Omental fat pad (tissue), 4 donors: ENCODE results near the gene DNASE1L2. TPM values are rescaled to one million over a fixed set of nuclear protein-coding genes. Genes with fewer than 3 reads are reported as not detected.

Experiments used
- ATAC-seq: fragments of 150-250 bp; one replicate; pipeline ENCODE4 v1.9.1; 2016; ENCODE audit warnings: mild to moderate bottlenecking, moderate library complexity; ENCODE audit not compliant: low FRiP score
- DNase-seq: peaks from one replicate; pipeline ENCODE4 v3.0.0-alpha.2; 2019; ENCODE audit warnings: low spot score
- CTCF ChIP-seq, 3 donors: fragments of 450-650 bp; IDR thresholded peaks; one replicate each; pipeline ENCODE4 v1.5.1; 2016 to 2017; ENCODE audit warnings: antibody characterized with exemption in 3 of 3, mild to moderate bottlenecking in 3 of 3, moderate library complexity in 2 of 3
- total RNA-seq, 4 donors: library from RNA; depleted of rRNA; stranded (reverse); fragments of >200 nt; gene quantifications; one replicate each; pipeline ENCODE4 v1.1.0, GENCODE V29; 2016

DNASE1L2 gene
- total RNA-seq, 4 donors from 2014 or later = 0.63 to 0.93 (median 0.84) TPM; not detected in 1

GRCh38 chr16:2190659-2191445 lies 45.4 kb upstream of the DNASE1L2 start:
- DNase-seq (no peak), ATAC-seq (no peak)
- TF ChIP-seq CTCF (IDR thresholded peaks at IDR 0.05) = no peak

DNA sequence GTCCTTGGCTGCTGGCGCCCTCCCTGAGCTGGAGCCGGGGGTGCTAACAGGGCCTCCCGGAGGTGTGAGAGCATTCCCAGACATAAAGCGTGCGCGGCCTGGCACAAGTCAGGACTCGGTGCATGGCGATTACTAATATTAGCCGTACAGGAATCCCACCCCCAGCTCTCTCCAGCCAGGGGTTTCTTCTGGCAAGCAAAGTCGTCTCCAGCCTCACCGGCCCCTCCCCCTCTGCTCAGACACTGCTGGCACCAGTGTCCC lies 44.9 kb upstream of the DNASE1L2 start:
- no peak for DNase-seq
- ATAC-seq = no peak
- no peak for TF ChIP-seq CTCF (IDR thresholded peaks at IDR 0.05)

- ATAC-seq = no peak
- peak; percentile 49 for DNase-seq
- TF ChIP-seq CTCF (IDR thresholded peaks at IDR 0.05) = no peak
These were observed 41.9 kb upstream of the DNASE1L2 start for GRCh38 chr16:2194166-2194834.

DNA sequence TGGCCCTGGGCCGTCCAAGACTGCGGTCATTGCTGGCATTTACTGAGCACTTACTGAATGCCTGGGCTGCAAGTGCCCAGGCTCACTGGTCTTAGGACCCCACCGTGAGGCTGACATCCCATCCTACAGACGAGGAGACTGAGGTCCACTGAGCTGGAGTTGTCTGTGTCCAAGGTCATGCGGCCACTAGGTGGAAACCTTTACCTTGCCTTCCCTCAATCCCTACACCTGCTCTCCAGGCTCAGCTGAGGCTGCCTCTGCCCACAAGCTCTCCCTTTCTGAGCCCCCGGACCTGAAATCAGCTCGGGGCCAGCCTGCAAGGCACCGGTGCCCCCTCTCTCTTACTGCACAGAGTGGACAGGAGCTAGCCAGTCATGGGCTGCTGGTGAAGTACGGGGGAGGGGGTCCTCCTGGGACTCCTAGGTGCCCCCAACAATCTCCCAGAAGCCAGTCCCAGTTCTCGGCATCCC lies 41.4 kb upstream of the DNASE1L2 start:
- ATAC-seq (no peak), DNase-seq (no peak)
- TF ChIP-seq CTCF (IDR thresholded peaks at IDR 0.05) = no peak

GRCh38 chr16:2195322-2196161 lies 40.7 kb upstream of the DNASE1L2 start:
- no peak for DNase-seq
- no peak for TF ChIP-seq CTCF (IDR thresholded peaks at IDR 0.05)
- no peak for ATAC-seq

DNA sequence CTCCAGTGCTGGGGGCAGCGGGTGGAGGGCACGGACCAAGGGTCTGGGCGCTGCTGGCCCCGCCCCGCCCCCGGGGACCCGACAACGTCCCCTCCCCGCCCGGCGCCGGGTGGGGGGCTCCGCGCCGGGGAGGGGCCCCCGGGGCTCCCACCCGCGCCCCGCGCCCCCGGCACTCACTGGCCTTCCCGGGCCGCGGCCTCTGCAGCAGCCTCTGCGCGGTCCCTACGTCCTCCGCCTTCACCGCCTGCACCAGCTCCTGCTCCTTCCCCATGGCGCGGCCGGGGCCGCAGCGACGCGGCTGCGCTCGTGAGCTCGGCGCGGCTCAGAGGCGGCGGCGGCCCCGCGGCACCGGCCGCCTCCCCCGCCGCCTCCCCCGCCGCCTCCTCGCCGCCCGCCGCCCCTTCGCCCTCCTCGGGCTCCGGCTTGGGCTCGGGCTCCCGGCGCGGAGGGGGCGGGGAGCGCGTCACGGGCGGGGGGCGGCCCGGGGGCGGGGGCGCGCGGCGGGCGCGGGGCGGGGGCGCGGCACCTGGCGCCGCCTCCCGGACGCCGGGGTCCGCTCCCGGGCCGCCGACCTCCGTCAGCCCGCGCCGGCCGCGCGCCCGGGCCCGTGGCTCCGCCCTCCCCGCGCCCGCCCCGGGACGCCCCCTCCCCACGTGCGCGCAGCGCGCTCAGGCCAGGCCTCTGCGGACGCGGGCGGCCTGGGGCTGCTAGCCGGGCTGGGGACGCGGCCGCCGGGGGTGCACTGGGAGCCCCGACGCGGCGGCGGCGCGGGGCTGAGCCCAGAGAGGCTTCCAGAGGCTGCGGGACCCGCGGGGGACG lies 39.9 kb upstream of the DNASE1L2 start, which contains the start of gene CASKIN1:
TSS of gene CASKIN1 (minus strand) at position 444 of the 819 bp plus-strand sequence. CDS start at position 271, 173 bp downstream.
- ATAC-seq (no peak), DNase-seq (no peak)
- no peak for TF ChIP-seq CTCF (IDR thresholded peaks at IDR 0.05)
